Right cardiac atrium (tissue), 5 donors: Measurements from ENCODE around the gene NT5DC2. TPM values are rescaled to one million over a fixed set of nuclear protein-coding genes. Genes with fewer than 3 reads are reported as not detected.

Experiments
- ATAC-seq, 2 donors: fragments of 200-7000 bp; cut with Tn5 transposase; one replicate each; pipeline versions ENCODE4 v1.8.0 to v1.9.1; 2020; ENCODE audit warnings: moderate library complexity in 2 of 2, mild to moderate bottlenecking in 1 of 2
- DNase-seq, 3 donors: peaks; one replicate each; pipeline ENCODE4 v3.0.0-alpha.2; 2020
- H3K27ac ChIP-seq: one replicate; pipeline ENCODE4 v1.5.1; 2013; ENCODE audit warnings: mild to moderate bottlenecking, low read length, control low read depth, moderate library complexity
- H3K27me3 ChIP-seq: one replicate; pipeline ENCODE4 v1.6.1; 2013; ENCODE audit not compliant: control insufficient read depth, insufficient read depth
- H3K4me1 ChIP-seq: one replicate; pipeline ENCODE4 v1.6.1; 2013; ENCODE audit warnings: low read length; ENCODE audit not compliant: control insufficient read depth, insufficient read depth
- H3K4me3 ChIP-seq: one replicate; pipeline ENCODE4 v1.5.1; 2013; ENCODE audit warnings: low read length, control low read depth
- H3K9me3 ChIP-seq: one replicate; pipeline ENCODE4 v1.6.1; 2013; ENCODE audit warnings: low read length; ENCODE audit not compliant: control insufficient read depth
- WGBS: extraction: QIAGEN DNeasy Blood & Tissue Kit; methylation state at CpG from one replicate; pipeline ENCODE4 v1.1.7; 2013; 5-methylcytosine and 5-hydroxymethylcytosine counted together
- intact Hi-C, 4 donors: fragments of 100-400 bp; cut with DNase I; formaldehyde crosslinking; loops; one replicate each; pipeline versions ENCODE4 v1.11.0 to v1.14.0; 2022 to 2023
- polyA plus RNA-seq: library from polyadenylated mRNA; stranded (reverse); fragments of 200-250 nt; gene quantifications from one replicate; pipeline ENCODE4 v1.2.3, GENCODE V29; 2013
- total RNA-seq, 4 donors: library from RNA; stranded (reverse); fragmentation: NEBNext Ultra II Directional; extraction: Animal tissue kit (Norgen Biotek cat#: 25700); gene quantifications; one replicate each; pipeline ENCODE4 v1.2.1, GENCODE V29; 2021
- donor health status: healthy with polysubstance abuse.
- donor health status: DM: no; HTN: yes; CAD: no.
- donor health status: DM: no; HTN: no; CAD: no.
- donor health status: DM: no; HTN: yes; CAD: no; lungs with severe emphysema.
- donor health status: DM: yes; HTN: yes; CAD: no.

Gene NT5DC2
- total and polyA plus RNA-seq, 5 donors, result 123 to 322 (median 174) TPM

DNA sequence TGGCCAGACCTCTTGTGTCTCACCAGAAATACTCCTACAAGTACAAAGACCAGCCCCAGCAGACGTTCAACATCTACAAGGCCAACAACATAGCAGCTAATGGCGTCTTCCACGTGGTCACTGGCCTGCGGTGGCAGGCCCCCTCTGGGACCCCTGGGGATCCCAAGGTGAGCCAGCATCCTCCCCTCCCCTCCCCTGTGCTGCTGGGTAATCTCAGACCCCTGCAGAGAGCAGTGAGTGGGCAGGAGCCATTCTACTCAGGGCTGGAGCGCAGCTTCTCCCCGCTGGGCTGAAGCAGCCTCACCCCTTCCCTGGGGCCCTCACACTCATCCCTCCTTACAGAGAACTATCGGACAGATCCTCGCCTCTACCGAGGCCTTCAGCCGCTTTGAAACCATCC is 28.7 kb downstream of the NT5DC2 start:
- no peak for ATAC-seq
- H3K27me3 ChIP-seq, result no peaks in the 10 kb centered on the region
- no peaks in the 10 kb centered on the region for H3K4me1 ChIP-seq
- H3K9me3 ChIP-seq, result no peaks in the 10 kb centered on the region
- DNase-seq, result no peak
- intact Hi-C loops, result no loop called here
- 87% methylated on average over 10 of the region's 10 CpGs for WGBS
- no peak overlapping the region for H3K4me3 ChIP-seq
- no peak overlapping the region for H3K27ac ChIP-seq

DNA sequence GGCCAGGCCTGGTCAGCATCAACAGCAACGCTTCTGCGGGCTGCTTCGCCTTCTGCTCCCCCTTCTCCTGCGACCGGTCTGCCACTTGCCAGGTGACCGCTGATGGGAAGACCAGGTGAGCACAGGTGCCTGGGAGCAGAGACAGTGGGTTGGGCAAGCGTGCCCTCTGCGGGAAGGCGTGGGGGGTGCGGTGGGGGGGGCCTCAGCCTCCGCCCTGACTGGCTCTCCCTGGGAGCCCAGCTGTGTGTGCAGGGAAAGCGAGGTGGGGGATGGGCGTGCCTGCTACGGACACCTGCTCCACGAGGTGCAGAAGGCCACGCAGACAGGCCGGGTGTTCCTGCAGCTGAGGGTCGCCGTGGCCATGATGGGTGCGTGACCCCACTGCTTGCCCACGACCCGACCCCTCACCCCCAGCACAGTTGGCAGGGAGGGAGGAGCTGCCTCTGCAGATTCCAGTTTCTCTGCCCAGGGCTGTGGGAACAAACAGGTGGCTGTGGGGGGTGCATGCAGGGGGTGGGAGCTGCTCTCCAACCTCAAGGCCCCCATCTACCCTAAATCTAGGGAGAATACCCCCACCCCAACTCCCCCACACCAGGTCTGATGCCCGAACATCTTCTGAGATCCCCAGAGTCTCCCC is 29.8 kb downstream of the NT5DC2 start:
- intact Hi-C loops, result no loop called here
- no peaks in the 10 kb centered on the region for H3K4me1 ChIP-seq
- no peak overlapping the region for H3K27ac ChIP-seq
- no peak for DNase-seq
- no peak for ATAC-seq
- WGBS, result 67% methylated on average over 23 of the region's 23 CpGs
- H3K4me3 ChIP-seq, result no peak overlapping the region
- no peaks in the 10 kb centered on the region for H3K27me3 ChIP-seq
- no peaks in the 10 kb centered on the region for H3K9me3 ChIP-seq

DNA sequence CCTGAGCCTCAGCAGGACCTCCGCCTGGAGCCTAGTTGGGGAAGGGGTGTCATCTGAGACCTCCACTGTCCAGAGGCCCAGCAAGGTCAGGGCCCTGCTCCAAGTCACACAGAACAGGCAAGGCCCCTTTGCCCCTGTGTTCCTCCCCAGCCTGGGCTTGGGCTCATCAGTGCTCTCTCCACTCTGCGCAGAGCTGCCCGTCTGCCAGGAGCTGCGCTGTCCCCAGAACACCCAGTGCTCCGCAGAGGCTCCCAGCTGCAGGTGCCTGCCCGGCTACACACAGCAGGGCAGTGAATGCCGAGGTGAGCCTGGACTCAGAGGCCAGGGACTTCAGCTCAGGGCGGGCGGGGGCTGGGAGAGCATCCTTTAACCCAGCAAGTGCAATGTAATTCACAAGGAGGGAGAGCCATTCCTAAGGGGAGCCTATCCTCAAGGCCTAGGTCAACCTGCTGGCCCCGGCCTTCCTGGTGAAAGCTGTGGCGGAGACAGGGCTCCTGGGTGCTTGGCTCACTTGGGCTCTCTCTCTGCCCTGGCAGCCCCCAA is 30.8 kb downstream of the NT5DC2 start:
- no peaks in the 10 kb centered on the region for H3K27me3 ChIP-seq
- H3K4me1 ChIP-seq, result no peaks in the 10 kb centered on the region
- no peak overlapping the region for H3K27ac ChIP-seq
- no peaks in the 10 kb centered on the region for H3K9me3 ChIP-seq
- WGBS, result 92% methylated on average over 11 of the region's 11 CpGs
- intact Hi-C loops, result no loop called here
- ATAC-seq (no peak), DNase-seq (no peak)
- H3K4me3 ChIP-seq, result no peak overlapping the region

DNA sequence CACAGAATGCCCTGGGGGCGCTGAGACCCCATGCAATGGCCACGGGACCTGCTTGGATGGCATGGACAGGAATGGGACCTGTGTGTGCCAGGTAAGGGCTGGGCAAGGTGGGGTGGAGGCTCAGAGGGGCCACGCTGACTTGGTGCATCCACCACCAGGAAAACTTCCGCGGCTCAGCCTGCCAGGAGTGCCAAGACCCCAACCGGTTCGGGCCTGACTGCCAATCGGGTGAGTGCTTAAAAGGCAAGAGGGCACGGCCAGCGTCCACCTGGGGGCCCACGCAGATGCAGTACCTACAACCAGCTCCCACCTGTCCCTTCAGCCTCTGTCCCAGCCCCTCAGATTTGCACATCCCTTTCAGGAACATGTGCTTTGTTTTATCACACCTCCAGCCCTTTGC is 31.7 kb downstream of the NT5DC2 start:
- intact Hi-C loops, result no loop called here
- 91% methylated on average over 11 of the region's 11 CpGs for WGBS
- no peak for DNase-seq

DNA sequence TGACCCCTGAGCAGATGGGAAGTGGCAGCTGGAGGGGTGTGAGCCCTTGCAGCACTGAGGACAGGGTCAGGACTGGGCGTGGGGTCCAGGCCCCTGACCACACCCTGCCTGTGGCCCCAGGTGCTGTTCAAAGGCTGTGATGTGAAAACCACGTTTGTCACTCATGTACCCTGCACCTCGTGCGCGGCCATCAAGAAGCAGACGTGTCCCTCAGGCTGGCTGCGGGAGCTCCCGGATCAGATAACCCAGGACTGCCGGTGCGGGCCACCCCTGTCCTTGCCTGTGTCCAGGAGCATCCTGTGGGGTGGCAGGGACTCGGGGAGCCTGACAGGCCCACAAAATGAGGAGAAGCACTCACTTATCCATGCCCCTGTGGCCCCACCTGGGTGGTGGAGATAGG is 32.6 kb downstream of the NT5DC2 start:
- Histone ChIP-seq H3K4me3 (no peak overlapping the region), H3K27ac (no peak overlapping the region), H3K27me3 (no peaks in the 10 kb centered on the region), H3K4me1 (peaks cover under 1% of the 10 kb centered on the region), H3K9me3 (no peaks in the 10 kb centered on the region)
- no peak for ATAC-seq
- DNase-seq, result no peak
- intact Hi-C loops, result no loop called here
- WGBS, result 83% methylated on average over 11 of the region's 11 CpGs

More for the DNA sequence above, 31.7 kb downstream of the NT5DC2 start:
- no peaks in the 10 kb centered on the region for H3K27me3 ChIP-seq
- H3K9me3 ChIP-seq, result no peaks in the 10 kb centered on the region
- ATAC-seq, result no peak
- H3K4me1 ChIP-seq, result no peaks in the 10 kb centered on the region
- no peak overlapping the region for H3K27ac ChIP-seq
- H3K4me3 ChIP-seq, result no peak overlapping the region

DNA sequence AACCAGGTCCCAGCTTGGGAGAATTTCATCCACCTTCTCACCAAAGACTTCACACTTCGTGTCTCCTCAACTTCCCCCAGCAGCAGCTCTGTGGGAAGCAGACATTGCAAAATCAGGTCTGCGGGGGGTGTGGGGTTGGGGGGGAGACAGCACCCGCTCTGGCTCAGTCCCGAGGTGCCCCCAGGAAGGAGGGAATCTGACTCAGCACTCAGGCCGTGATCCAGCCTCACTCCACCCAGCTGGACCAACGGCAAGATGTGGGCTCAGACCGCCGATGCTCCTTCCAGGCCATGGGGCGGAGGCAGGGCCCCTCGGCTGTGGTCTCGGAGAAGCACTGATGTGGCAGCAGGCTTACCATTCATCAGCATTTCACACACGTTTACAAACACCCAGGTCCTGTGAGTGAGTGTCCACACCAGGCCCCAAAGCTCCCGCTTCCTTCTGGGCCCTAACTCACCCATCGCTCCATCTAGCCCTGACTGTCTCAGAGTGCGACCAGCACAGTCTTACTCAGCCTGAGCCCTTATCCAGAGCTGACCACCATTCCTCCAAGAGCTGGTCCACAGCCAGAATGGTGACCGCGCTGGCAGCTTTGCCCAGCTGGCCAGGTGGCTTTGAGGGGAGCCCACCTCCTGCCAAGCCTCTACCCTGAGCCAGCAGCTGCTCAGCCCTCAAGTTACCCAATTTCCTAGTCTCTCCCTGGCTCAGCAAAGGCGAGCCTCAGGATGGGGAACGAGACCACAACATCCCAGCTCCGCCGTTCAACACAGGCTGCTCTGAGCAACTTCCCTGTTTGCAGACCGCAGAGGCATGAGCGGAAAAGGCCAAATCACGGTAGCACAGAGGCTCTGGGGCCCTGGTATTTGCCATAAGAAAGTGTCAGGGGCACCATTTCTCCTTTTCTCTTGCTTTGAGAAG is 35.3 kb downstream of the NT5DC2 start:
- Histone ChIP-seq H3K9me3 (no peaks in the 10 kb centered on the region), H3K4me1 (peaks cover 5% of the 10 kb centered on the region), H3K27ac (no peak overlapping the region), H3K4me3 (no peak overlapping the region), H3K27me3 (no peaks in the 10 kb centered on the region)
- WGBS, result 68% methylated on average over 24 of the region's 24 CpGs
- peak; percentile 71 to 82 (median 80) for DNase-seq
- intact Hi-C loops, result no loop called here
- ATAC-seq, result peak; percentile 1 to 7

DNA sequence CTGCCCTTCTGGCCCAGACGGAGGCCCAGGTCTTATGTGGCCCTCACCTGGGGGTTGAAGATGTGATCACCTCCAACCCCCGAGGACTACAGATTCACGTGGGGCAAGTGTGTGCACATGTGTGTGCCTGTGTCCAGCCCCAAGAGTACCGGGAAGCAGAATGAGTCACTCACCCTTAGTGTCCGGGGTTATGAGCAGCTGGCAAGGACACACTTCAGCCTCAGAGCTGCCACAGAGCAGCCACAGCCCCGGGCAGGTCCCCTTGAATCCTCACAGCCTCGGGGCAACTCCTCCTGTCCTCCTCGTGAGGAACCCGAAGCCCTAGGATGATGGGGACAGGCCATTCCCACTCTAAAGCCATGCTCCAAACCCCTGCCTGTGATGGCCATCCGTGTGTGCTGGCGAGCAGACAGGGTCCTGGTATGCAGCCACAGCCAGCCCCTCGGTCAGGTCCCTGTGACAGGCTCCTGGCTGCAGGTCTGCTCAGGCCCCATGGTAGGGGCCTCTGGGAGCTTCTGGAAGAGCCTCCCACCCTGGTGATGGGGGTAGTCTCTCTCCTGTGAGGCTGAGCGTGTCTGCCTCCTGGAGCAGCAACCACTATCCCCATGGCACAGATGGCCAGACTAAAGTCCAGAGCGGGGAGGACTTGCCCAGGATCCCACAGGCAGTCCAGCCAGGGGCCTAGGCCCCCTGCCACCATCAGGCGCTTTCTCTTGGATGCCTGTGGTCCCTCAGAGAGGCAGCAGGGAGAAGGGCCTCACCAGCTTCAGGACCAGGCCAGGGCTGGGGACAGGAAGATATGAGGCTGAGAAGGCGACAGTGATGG is 37.7 kb downstream of the NT5DC2 start:
- H3K4me3 ChIP-seq, result peak overlapping the region; percentile 1
- WGBS, result 52% methylated on average over 16 of the region's 16 CpGs
- ATAC-seq (peak; percentile 35 to 74), DNase-seq (peak in 2 of 3 donors; percentile 65 to 70)
- no peaks in the 10 kb centered on the region for H3K9me3 ChIP-seq
- peaks cover 5% of the 10 kb centered on the region for H3K4me1 ChIP-seq
- no peaks in the 10 kb centered on the region for H3K27me3 ChIP-seq
- intact Hi-C loops, result no loop called here
- peak overlapping the region; percentile 25 for H3K27ac ChIP-seq

DNA sequence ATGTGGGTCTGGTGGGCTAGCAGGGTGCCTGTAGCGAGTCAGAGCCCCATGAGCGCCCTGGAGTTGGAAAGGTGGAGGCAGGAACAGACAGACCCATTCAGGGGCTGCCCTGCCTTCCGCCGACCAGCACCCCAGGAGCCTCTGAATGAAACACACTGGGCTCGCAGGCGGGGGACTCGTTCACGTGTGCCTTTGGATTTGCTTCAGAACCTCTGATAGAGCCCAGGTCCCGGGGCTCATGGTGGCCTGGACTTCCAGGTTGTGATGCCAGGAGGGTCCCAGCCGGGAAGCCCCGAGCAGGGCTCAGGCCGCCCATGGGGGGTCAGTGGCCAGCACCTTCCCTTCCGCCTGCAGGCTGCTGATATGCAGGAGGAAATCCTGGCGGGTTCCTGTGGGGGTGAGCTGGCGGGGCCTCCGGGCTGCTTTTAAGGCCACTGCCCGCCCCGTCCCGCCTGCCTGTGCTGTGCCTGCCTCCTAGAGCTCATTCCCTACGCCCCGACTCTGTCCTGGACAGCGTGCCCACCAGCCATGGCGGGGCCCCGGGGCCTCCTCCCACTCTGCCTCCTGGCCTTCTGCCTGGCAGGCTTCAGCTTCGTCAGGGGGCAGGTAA is 38.7 kb downstream of the NT5DC2 start, which contains the start of gene STAB1:
TSS of gene STAB1 (plus strand) at position 453 of the 610 bp plus-strand sequence. CDS start at position 529, 76 bp downstream.
- WGBS, result 41% methylated on average over 25 of the region's 25 CpGs
- intact Hi-C loops, result no loop called here

DNA sequence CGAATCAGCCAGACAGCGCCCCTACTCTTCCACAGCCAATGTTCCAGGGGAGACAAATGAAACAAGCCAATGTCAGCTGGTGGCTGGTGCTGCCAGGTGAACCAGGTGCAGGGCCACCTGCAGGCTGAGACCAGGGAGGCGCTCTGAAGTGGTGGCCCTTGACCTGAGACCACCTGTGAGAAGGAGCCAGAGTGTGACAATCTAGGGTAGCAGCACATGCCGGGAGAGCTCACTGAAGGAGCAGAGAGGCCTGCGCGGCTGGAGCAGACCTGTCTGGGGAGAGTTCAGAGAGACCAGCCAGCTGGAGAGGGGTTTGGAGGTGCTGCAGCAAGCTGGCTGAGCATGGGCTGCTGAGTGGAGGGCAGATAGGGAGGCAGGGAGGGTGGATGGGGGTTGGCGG is 39.2 kb downstream of the NT5DC2 start:
- H3K27ac ChIP-seq, result peak overlapping the region; percentile 3
- intact Hi-C loops, result no loop called here
- H3K9me3 ChIP-seq, result no peaks in the 10 kb centered on the region
- ATAC-seq (no peak), DNase-seq (no peak)
- H3K4me1 ChIP-seq, result peaks cover 7% of the 10 kb centered on the region
- 74% methylated on average over 7 of the region's 7 CpGs for WGBS
- no peak overlapping the region for H3K4me3 ChIP-seq
- no peaks in the 10 kb centered on the region for H3K27me3 ChIP-seq

More for the DNA sequence above, 38.7 kb downstream of the NT5DC2 start, which contains the start of gene STAB1:
- peak; percentile 83 to 91 (median 90) for DNase-seq
- H3K9me3 ChIP-seq, result no peaks in the 10 kb centered on the region
- peak; percentile 73 to 85 for ATAC-seq
- H3K4me3 ChIP-seq, result peak within 1 kb of the TSS; percentile 1
- H3K4me1 ChIP-seq, result peaks cover 6% of the 10 kb centered on the region
- H3K27me3 ChIP-seq, result no peaks in the 10 kb centered on the region
- H3K27ac ChIP-seq, result peak within 1 kb of the TSS; percentile 25
